K562 (cell line): ENCODE results near the gene VWA7. TPM values are rescaled to one million over a fixed set of nuclear protein-coding genes. Genes with fewer than 3 reads are reported as not detected.

Experiments
- AFF4 ChIP-seq: sonication (generic); formaldehyde crosslinking; IDR thresholded peaks from 2 replicates; pipeline ENCODE4 v1.8.0; 2023; ENCODE audit warnings: mild to moderate bottlenecking, missing genetic modification reagents
- ATF1 ChIP-seq, 2 experiments: fragments of 450-650 bp in 1 of 2; IDR thresholded peaks; 2 replicates each; pipeline ENCODE4 v1.6.1; 2016; ENCODE audit warnings: missing compliant biosample characterization in 1 of 2, missing genetic modification characterization in 1 of 2
- ELK3 ChIP-seq: fragments of 450-650 bp; formaldehyde crosslinking; IDR thresholded peaks from 2 replicates; pipeline ENCODE4 v1.4.0; 2020; ENCODE audit warnings: mild to moderate bottlenecking
- ESRRA ChIP-seq: fragments of 450-650 bp; IDR thresholded peaks from 2 replicates; pipeline ENCODE4 v1.6.1; 2014; ENCODE audit warnings: low read depth, mild to moderate bottlenecking, moderate library complexity, borderline replicate concordance
- ETV1 ChIP-seq: fragments of 450-650 bp; conservative IDR thresholded peaks from 2 replicates; pipeline ENCODE4 v1.6.1; 2016; ENCODE audit warnings: missing genetic modification characterization, control low read depth, low read depth, missing compliant biosample characterization
- NBN ChIP-seq: fragments of 450-650 bp; IDR thresholded peaks from 2 replicates; pipeline ENCODE4 v1.6.1; 2016; ENCODE audit warnings: low read depth, mild to moderate bottlenecking
- PML ChIP-seq: IDR thresholded peaks from 2 replicates; pipeline ENCODE4 v1.6.1; 2012; ENCODE audit warnings: low read length, inconsistent platforms
- POLR2AphosphoS2 ChIP-seq: IDR thresholded peaks from 2 replicates; pipeline ENCODE4 v1.6.1; 2012; ENCODE audit warnings: low read length, improper control_type of control experiment
- SAP30 ChIP-seq: fragments of 200-600 bp; sonication (generic); IDR thresholded peaks from 2 replicates; pipeline ENCODE4 v1.6.1; 2012; ENCODE audit warnings: borderline replicate concordance, low read depth, mild to moderate bottlenecking, moderate library complexity, low read length, control low read depth, inconsistent platforms; ENCODE audit not compliant: insufficient read depth, poor library complexity, severe bottlenecking
- SFPQ ChIP-seq: fragments of 200-400 bp; formaldehyde crosslinking; IDR thresholded peaks from 2 replicates; pipeline ENCODE4 v1.6.1; 2017; ENCODE audit warnings: mild to moderate bottlenecking, low read depth, low read length, moderate library complexity
- USF1 ChIP-seq: sonication (generic); formaldehyde crosslinking; IDR thresholded peaks from 2 replicates; pipeline ENCODE4 v1.9.0; 2022; ENCODE audit warnings: mild to moderate bottlenecking, missing genetic modification reagents
- ZBTB9 ChIP-seq: fragments of 450-650 bp; formaldehyde crosslinking; IDR thresholded peaks from 2 replicates; pipeline ENCODE4 v1.4.0; 2020; ENCODE audit warnings: mild to moderate bottlenecking, moderate library complexity
- ZNF316 ChIP-seq: fragments of 450-650 bp; IDR thresholded peaks from 2 replicates; pipeline ENCODE4 v1.6.1; 2016
- ZNF589 ChIP-seq: fragments of 200-800 bp; sonication (Bioruptor generic); IDR thresholded peaks from 2 replicates; pipeline ENCODE4 v1.6.1; 2016; ENCODE audit warnings: low read depth, missing genetic modification characterization, missing compliant biosample characterization
- ZNF785 ChIP-seq: fragments of 250-450 bp; sonication (Bioruptor Pico); IDR thresholded peaks from 2 replicates; pipeline ENCODE4 v1.4.0; 2020; ENCODE audit warnings: mild to moderate bottlenecking
- polyA plus RNA-seq, 8 experiments: library from polyadenylated mRNA; depleted of rRNA in 4 of 8; stranded (reverse) in 5 of 8; unstranded in 3 of 8; fragments of >200 nt; fragmentation: Nextera tagmentation in 2 of 8; fragmentation: Illumina TruSeq in 1 of 8; extraction: Ambion mirVana in 2 of 8; extraction: Trizol in 1 of 8; gene quantifications; 2 replicates each; pipeline versions ENCODE4 v1.2.1 to v1.2.3, GENCODE V29; 2011 to 2014; ENCODE audit warnings: inconsistent platforms in 1 of 8, missing spikeins in 1 of 8
- total RNA-seq, 7 experiments: library from RNA; depleted of rRNA in 6 of 7; stranded (reverse); fragments of >200 nt in 6 of 7; fragmentation: Illumina TruSeq in 2 of 7; extraction: Trizol in 2 of 7; gene quantifications; 2 replicates each; pipeline versions ENCODE4 v1.2.1 to v1.2.3, GENCODE V29; 2011 to 2021; ENCODE audit warnings: low replicate concordance in 1 of 7

The VWA7 gene
- total and polyA plus RNA-seq, 9 of the 15 experiments (the other 6 are each of a cell fraction or from before 2014, with no cell fraction given) = 0.18 to 2.9 (median 0.95) TPM

- TF ChIP-seq AFF4 (peak; percentile 98), ELK3 (no peak), ESRRA (peak; percentile 69; the same call in 1 of the 2 replicates), PML (peak; percentile 98), POLR2AphosphoS2 (peak; percentile 97), ETV1 (peak; percentile 86), ZBTB9 (CRISPR knock-in tag) (peak; percentile 92), SFPQ (no peak), ZNF589 (CRISPR knock-in tag) (no peak), ZNF785 (no peak), ATF1 (CRISPR knock-in tag; IDR thresholded peaks at IDR 0.05) (no peak), ATF1 (tag; IDR thresholded peaks at IDR 0.05) (peak; percentile 74), NBN (no peak), SAP30 (peak; percentile 85), USF1 (CRISPR knock-in tag) (no peak; the same call in 1 of the 2 replicates), ZNF316 (no peak)
These were observed 38.1 kb upstream of the VWA7 start, which contains the start of the genes HSPA1A and HSPA1L (continued) for GRCh38 chr6:31815025-31815838.
